Left renal cortex interstitium (tissue), 4 donors: Measurements from ENCODE around the gene RTL9. TPM values are rescaled to one million over a fixed set of nuclear protein-coding genes. Genes with fewer than 3 reads are reported as not detected.
"Not testable (repeated sequence)": the region's sequence is repeated elsewhere in the genome, so short reads cannot be mapped to it uniquely, and the experiment has no call there.

Experiments
- DNase-seq, 4 donors: peaks; one replicate each; pipeline ENCODE4 v3.0.0-alpha.2; 2013; ENCODE audit warnings: low read depth in 4 of 4, low spot score in 2 of 4, missing footprints in 1 of 4
- polyA plus RNA-seq, 4 donors: library from polyadenylated mRNA; unstranded; fragments of 120-200 nt; gene quantifications; one replicate each; pipeline ENCODE4 v1.2.1, GENCODE V29; 2013; ENCODE audit not compliant: insufficient read length in 4 of 4

RTL9 gene
- polyA plus RNA-seq, 4 donors: 0.30 to 0.52 (median 0.33) TPM

GRCh38 chrX:110403441-110404238 is 45.0 kb downstream of the RTL9 start:
- DNase-seq: no peak

GRCh38 chrX:110404376-110404775 is 45.7 kb downstream of the RTL9 start:
- DNase-seq: no peak

- not testable (repeated sequence) for DNase-seq
These were observed 47.6 kb downstream of the RTL9 start for GRCh38 chrX:110406250-110406649.

- no peak for DNase-seq
These were observed 48.2 kb downstream of the RTL9 start for GRCh38 chrX:110406822-110407221.

- peak in 1 of 4 donors; percentile 49 for DNase-seq
These were observed 49.4 kb downstream of the RTL9 start for GRCh38 chrX:110407910-110408545.

Other genes with a start within 250 kb of the RTL9 start
- gene AMMECR1, start 40.8 kb upstream of the RTL9 start, polyA plus RNA-seq: 10 to 100 TPM; 16.7 to 19.3 (median 18.0) TPM